ENCODE measurements around the gene SSTR4. TPM values are rescaled to one million over a fixed set of nuclear protein-coding genes. Genes with fewer than 3 reads are reported as not detected.

Gene SSTR4
- total and polyA plus RNA-seq, 4 donors, result not detected

GRCh38 chr20:23086056-23086566, 51.0 kb downstream of the SSTR4 start, which contains the start of gene CD93:
Gene CD93 (minus strand): TSS chr20:23086324. CDS start chr20:23086192, 132 bp downstream.
- Histone ChIP-seq H3K9me3 (ENCODE audit: control insufficient read depth in 4 of 4, low read length in 3 of 4) (no peaks in the 10 kb centered on the region), H3K27ac (ENCODE audit: low read depth in 1 of 2, low read length in 2 of 2) (peak within 1 kb of the TSS; percentile 80 to 83), H3K4me1 (ENCODE audit: control insufficient read depth in 4 of 4, insufficient read depth in 4 of 4, low read length in 3 of 4) (peaks cover 0 to 3% (median 0%) of the 10 kb centered on the region in 4 donors), H3K27me3 (ENCODE audit: control insufficient read depth in 4 of 4, insufficient read depth in 4 of 4, low read length in 3 of 4) (no peaks in the 10 kb centered on the region), H3K36me3 (ENCODE audit: control insufficient read depth in 4 of 4, insufficient read depth in 3 of 4, low read depth in 1 of 4, low read length in 3 of 4) (no peaks in the 10 kb centered on the region), H3K9ac (ENCODE audit: low read depth in 1 of 2, low read length in 2 of 2) (peak within 1 kb of the TSS in 1 of 2 donors; percentile 25), H3K4me3 (ENCODE audit: low read depth in 1 of 3, low read length in 3 of 3) (peak within 1 kb of the TSS in 2 of 3 donors; percentile 8 to 21)
- TF ChIP-seq NR2F2 (IDR thresholded peaks at IDR 0.05), result peak; percentile 52
- TF ChIP-seq REST (IDR thresholded peaks at IDR 0.05), result no peak
- no peak for TF ChIP-seq FOXA2 (IDR thresholded peaks at IDR 0.05)
- no peak for TF ChIP-seq EGR1 (IDR thresholded peaks at IDR 0.05; ENCODE audit: low read depth in 2 of 2)
- TF ChIP-seq YY1 (IDR thresholded peaks at IDR 0.05), result peak; percentile 42
- peak; percentile 41 for TF ChIP-seq SP1 (IDR thresholded peaks at IDR 0.05)
- no peak for TF ChIP-seq ATF3 (IDR thresholded peaks at IDR 0.05)
- peak in 1 of 2 donors; percentile 16 for TF ChIP-seq RXRA (IDR thresholded peaks at IDR 0.05)
- TF ChIP-seq ZBTB33 (IDR thresholded peaks at IDR 0.05), result no peak
- TF ChIP-seq HNF4A (conservative IDR thresholded peaks at IDR 0.05), result no peak
- TF ChIP-seq HNF4G (IDR thresholded peaks at IDR 0.05), result no peak
- peak; percentile 44 for TF ChIP-seq TAF1 (conservative IDR thresholded peaks at IDR 0.05)
- TF ChIP-seq RAD21 (IDR thresholded peaks at IDR 0.05), result peak; percentile 22 to 45
- TF ChIP-seq FOXA1 (IDR thresholded peaks at IDR 0.05), result no peak
- TF ChIP-seq GABPA (IDR thresholded peaks at IDR 0.05 in 1 of 2, conservative IDR thresholded peaks at IDR 0.05 in 1 of 2), result no peak
- TF ChIP-seq MAX (IDR thresholded peaks at IDR 0.05), result no peak
- no peak for TF ChIP-seq JUND (IDR thresholded peaks at IDR 0.05)
- TF ChIP-seq CTCF (IDR thresholded peaks at IDR 0.05; ENCODE audit: low read depth, low read length, missing input control), result no peak
- DNase-seq (ENCODE audit: low spot score), result no peak
- 55% methylated on average over 28 of the region's 28 CpGs for whole genome bisulfite sequencing

All from liver (tissue), 9 donors.